ENCODE measurements around the gene SLC12A2.

SLC12A2 gene

DNA sequence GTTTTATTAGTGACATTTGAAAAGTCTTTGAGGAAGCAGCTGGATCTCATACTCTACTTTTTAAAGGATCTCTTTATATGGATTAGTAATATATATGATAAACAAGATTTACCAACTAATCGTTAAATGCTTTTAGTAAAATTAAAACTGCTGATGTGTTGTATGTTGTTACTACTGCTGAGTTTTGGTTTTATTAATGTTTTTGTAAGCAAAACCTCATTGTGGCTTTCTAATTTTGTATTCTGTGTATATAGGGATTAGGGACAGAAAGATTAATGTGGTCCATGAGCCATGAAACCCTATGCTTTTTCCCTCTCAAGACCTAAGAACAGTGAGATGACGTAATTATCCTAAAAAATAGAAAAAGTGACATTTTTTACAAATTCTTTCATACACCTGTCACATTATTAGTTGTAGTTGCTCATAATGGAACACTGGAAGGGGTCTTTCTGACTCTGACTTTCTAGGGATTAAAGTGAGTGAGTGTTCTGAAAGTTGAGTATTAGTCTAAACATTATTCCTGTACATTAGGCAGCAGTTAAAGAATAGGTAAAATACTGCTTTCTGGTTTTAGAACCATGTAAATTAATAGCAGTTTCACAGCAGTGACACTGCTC lies 85.9 kb downstream of the SLC12A2 start:
- DNase-seq (ENCODE audit: low read depth): no peak

GRCh38 chr5:128172102-128172501 lies 88.5 kb downstream of the SLC12A2 start:
- DNase-seq (ENCODE audit: low read depth): no peak

- DNase-seq (ENCODE audit: low read depth): no peak
Measured at GRCh38 chr5:128174951-128175350, 91.4 kb downstream of the SLC12A2 start.

- no peak for DNase-seq (ENCODE audit: low read depth)
Measured at GRCh38 chr5:128192368-128192767, 108.8 kb downstream of the SLC12A2 start.

DNA sequence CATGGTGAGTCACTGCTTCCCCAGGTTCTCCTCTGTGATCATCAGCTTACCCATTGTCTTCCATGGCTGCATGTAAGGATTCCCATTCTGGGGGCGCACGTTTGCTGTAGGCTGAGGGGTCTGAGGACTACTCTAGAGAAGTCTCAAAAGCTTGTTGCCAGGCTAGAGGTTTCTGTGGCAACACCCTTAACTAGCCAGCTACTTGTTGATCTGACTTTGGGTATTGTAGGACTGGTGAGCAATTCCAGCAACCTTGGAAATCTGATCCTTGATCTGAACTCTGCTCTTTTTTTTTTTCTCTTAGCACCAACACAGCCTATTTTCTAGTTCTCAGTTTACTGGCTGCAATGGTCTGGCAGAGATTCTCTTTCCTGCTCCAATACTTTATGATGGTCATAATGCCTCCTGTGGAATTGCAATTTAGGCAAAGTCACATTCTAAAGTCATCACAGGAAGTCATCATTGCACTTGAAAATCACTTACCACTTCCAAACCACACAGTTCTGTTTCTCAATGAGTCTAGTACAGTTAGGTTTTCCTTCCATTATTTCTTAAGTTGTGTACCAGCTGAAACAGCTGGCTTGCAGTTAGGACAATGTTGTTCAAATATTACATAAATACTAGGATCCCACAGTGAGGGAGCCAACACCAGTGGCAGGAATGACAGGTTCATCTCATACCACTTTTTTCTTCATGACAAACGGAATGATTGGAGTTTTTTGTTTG lies 110.3 kb downstream of the SLC12A2 start:
- no peak for DNase-seq (ENCODE audit: low read depth)

DNA sequence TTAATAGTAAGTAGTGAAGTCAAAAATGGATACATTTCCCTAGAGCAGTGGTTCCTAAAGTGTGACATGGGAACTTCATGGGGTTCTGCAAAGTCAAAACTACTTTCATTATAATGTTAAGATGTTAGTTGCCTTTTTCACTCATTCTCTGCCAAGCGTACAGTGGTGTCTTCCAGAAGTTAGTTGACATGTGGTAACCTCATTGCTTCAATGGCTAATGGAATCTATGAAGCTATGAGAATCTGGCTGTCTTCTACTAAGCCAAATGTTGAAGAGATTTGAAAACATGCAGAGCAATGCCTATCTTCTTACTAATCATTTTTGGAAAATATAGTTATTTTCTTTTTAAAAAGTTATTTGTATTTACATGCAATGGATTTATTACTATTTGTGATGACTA lies 111.8 kb downstream of the SLC12A2 start:
- no peak for DNase-seq (ENCODE audit: low read depth)

DNA sequence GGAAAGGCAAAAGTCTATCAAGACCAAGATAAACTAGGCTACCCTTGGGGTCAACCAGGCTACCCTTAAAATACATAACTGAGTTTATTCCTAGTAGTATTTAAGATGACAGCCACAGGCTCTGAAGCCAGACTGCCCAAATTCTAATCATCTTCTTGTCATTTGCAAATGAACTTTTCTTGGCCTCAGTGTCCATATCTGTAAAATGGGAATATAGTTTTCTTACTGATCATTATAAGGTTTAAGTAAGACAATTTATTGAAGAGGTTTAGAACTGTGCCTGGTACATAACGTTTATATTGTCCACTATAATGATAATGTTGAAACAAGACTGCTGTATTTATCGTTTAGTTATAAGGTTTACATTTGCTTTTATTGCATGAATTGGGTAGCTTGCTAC lies 112.5 kb downstream of the SLC12A2 start:
- no peak for DNase-seq (ENCODE audit: low read depth)

DNA sequence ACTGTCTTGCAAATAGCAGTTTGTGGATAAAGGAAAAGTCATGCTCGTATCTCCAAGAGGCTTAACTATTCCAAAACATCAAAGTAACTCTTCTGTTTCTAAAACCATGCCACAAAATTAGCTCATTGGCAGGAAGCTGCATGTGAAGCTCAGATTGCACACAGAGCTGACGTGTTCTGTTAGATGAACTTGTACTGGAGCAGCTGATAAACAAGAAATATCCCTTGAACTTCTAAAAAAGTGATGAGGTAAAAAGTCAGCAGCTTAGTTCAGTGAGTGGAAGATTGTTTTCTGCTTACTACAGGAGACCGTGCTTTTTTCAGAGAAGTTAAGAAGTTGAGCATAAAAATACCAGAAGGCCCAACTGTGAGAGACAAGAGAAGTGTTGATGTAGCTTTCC lies 113.2 kb downstream of the SLC12A2 start:
- DNase-seq (ENCODE audit: low read depth): no peak

DNA sequence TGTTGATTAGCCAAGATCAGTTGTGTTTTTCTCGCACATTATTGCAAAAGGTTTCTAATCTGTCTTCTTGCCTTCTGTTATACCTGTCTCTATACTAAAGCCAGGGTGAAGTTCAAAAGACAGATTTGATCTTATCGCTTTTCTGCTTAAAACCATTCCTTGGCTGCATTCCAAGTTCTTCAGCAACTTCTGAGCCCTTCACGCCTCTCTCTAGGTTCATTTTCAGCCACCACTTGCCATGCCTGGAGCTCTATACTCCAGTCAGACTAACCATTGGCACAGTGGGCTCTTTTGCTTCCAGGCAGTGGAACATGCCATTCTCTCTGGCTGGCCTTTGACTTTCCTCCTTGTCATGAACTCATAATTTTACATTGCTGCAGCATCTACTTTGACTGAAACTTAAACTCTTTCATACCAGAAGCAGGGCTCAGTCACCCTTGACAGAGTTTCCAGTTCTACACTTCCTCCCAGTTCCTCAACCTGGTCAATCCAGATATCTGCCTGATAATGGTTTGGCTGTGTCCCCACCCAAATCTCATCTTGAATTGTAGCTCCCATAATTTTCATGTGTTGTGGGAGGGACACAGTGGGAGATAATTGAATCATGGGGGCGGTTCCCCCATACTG lies 114.4 kb downstream of the SLC12A2 start:
- no peak for DNase-seq (ENCODE audit: low read depth)

DNA sequence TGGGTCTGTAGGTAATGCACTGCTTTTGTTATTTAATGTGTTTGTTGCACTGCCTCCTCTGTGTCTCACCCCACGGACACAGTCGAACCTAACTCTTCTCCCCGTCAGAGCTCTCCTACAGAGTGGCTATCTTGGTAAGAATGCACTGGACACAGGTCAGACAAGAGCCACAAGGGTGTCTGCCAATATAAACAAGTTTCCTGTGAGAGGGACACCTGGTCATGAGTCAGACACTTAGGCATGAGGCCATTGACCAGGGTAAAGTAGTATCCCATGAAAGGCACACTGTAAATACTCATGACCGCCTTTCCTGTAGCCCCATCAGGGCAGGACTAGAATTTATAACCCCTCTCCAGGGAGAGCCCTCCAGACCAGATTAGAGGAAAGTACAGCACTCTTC lies 115.5 kb downstream of the SLC12A2 start:
- no peak for DNase-seq (ENCODE audit: low read depth)

- DNase-seq (ENCODE audit: low read depth): no peak
Measured at GRCh38 chr5:128199611-128200010, 116.0 kb downstream of the SLC12A2 start.

DNA sequence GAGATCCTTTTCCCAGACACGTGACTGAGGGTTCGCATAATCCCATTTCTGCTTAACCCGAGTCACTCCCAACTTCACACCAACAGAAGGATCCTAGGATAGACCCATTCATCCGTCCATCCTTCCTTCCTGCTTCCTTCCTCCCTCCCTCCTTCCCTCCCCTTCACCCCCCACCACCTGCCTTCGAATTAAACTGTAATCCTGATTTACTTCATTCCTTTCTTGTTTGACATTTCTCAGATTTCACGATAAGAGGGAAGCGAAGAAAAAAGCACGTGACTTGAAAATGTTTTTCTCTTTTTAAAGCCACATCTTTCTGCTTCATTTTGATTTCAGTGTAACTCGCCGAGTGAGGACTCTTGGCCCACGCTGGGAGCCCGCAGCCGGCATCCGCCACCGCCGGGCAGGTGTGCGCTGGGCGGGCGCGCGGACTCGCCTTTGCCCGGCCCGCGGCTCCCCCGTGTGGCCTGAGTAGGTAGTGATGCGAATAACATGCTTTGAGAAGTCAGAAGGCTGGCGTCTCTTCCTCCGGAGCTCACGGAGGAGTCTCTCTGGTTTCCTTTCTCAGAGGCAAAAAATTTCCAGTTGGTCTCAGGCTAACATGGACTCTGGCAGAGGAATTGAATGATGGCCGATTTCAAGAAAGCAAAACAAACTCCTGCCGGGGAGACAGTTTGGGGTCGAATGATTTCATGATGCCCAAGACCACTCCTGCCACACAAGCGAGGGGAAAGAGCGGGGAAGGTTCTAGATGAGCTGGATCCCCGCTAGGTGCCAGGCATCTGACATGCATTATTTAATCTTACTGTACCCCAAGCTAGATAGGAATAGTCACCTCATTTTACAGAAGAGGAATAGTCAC lies 117.7 kb downstream of the SLC12A2 start:
- DNase-seq (ENCODE audit: low read depth): peak; percentile 75

DNA sequence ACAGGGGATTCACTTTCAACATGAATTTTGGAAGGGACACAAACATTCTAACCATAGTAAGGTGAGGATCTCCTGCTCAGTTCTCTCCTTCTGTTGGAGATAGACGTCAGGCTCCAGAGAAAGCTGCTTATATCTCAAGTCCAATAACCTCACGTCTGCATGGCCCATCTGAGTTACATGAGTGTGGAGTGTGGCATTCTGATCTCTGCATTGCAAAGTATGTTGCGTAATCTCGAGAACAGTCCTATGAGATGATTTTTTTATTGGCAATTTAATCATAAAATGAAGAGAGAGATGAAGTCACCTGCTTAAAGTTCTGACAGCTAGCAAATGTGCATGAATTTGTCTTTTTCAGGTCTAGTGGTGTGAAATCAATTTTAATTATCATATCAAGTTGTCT lies 118.8 kb downstream of the SLC12A2 start:
- DNase-seq (ENCODE audit: low read depth): no peak

GRCh38 chr5:128208436-128208835 lies 124.9 kb downstream of the SLC12A2 start:
- DNase-seq (ENCODE audit: low read depth): no peak

- DNase-seq (ENCODE audit: low read depth): no peak
Measured at GRCh38 chr5:128212191-128212806, 128.7 kb downstream of the SLC12A2 start.

DNA sequence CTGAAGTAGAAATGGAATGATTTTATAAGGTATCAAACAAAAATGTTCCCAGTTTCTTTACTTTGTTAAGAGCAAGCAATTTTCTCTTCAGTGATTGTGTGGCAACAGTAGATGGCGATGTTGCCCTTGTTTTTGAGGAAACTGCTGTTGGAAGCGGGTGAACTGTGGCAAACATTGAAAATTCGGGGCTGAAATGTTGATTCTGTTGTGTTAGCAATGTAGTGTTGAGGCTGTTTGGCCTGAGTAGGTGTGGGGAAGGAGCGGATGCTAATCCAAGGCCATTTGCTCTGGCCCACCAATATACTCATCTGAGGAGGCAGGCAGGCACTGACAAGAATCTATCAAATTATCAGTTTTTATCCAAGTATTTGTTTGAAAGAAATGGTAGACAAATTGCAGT lies 129.8 kb downstream of the SLC12A2 start:
- DNase-seq (ENCODE audit: low read depth): no peak

GRCh38 chr5:128213833-128214232 lies 130.3 kb downstream of the SLC12A2 start:
- no peak for DNase-seq (ENCODE audit: low read depth)

GRCh38 chr5:128216285-128216684 lies 132.7 kb downstream of the SLC12A2 start:
- no peak for DNase-seq (ENCODE audit: low read depth)

- no peak for DNase-seq (ENCODE audit: low read depth)
Measured at GRCh38 chr5:128216860-128217531, 133.4 kb downstream of the SLC12A2 start.

- no peak for DNase-seq (ENCODE audit: low read depth)
Measured at GRCh38 chr5:128220841-128221240, 137.3 kb downstream of the SLC12A2 start.

DNA sequence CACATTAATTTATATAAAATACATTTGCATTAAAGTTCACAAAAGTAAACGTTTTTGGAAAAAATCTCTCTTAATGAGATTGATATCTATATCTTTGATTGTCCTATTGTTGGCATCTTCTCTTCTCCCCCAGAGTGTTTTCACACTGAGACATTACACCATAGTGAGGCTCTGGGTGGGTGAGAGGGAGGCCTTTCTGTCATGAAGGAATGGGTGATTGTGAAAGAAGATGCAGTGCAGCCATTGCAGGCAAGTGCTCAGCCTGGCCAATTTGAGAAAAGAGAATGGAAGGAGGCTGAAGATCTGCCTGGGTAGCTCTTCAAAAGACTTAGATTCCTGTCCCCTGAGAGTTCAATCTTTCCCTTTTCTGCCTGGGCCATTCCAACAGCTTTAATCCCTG lies 140.8 kb downstream of the SLC12A2 start:
- DNase-seq (ENCODE audit: low read depth): no peak
